Panc1 (cell line): ENCODE measurements around the gene HVCN1. TPM values are rescaled to one million over a fixed set of nuclear protein-coding genes. Genes with fewer than 3 reads are reported as not detected.

Experiments
- ATAC-seq: fragments of 200-7000 bp; cut with Tn5 transposase; 2 replicates; pipeline ENCODE4 v1.9.1; 2020; ENCODE audit warnings: mild to moderate bottlenecking, moderate library complexity
- BruUV-seq: library from RNA; stranded (reverse); fragments of 400-500 nt; replicated peaks from 2 replicates; lab custom pipeline; 2021; lab: Mats Ljungman, UMichigan
- CTCF ChIA-PET: fragments of 300-600 bp; sonication (Branson Sonifier 250); formaldehyde crosslinking; loops from one replicate; lab custom pipeline; 2022; ENCODE audit warnings: antibody characterized with exemption; lab: Charles Lee
- POLR2A ChIA-PET: fragments of 300-600 bp; sonication (Branson Sonifier 250); formaldehyde crosslinking; loops from one replicate; lab custom pipeline; 2022; ENCODE audit warnings: antibody characterized with exemption; lab: Charles Lee
- DNase-seq: peaks from one replicate; pipeline ENCODE4 v3.0.0-alpha.2; 2010; ENCODE audit warnings: low read depth, low spot score
- H3K27ac ChIP-seq: 2 replicates; pipeline ENCODE4 v1.5.1; 2011; ENCODE audit warnings: mild to moderate bottlenecking, low read length, inconsistent platforms
- H3K27me3 ChIP-seq: fragments of 200-500 bp; sonication (Bioruptor generic); 2 replicates; pipeline ENCODE4 v1.6.0; 2014; ENCODE audit warnings: low read length, inconsistent platforms; ENCODE audit not compliant: control insufficient read depth, insufficient read depth
- H3K36me3 ChIP-seq: fragments of 200-500 bp; sonication (Bioruptor generic); 2 replicates; pipeline ENCODE4 v1.5.1; 2014; ENCODE audit warnings: inconsistent platforms, mild to moderate bottlenecking, low read length, moderate library complexity; ENCODE audit not compliant: control insufficient read depth, insufficient read depth
- H3K4me1 ChIP-seq: 2 replicates; pipeline ENCODE4 v1.5.1; 2011; ENCODE audit warnings: inconsistent platforms, mild to moderate bottlenecking, low read length, moderate library complexity; ENCODE audit not compliant: control insufficient read depth, insufficient read depth
- H3K4me3 ChIP-seq, 2 experiments: 2 replicates each; pipeline ENCODE4 v1.5.1; 2011 to 2012; ENCODE audit warnings: low read depth in 2 of 2, low read length in 2 of 2, mild to moderate bottlenecking in 2 of 2, inconsistent platforms in 1 of 2, moderate library complexity in 1 of 2
- H3K9me3 ChIP-seq: fragments of 200-500 bp; sonication (Bioruptor generic); 2 replicates; pipeline ENCODE4 v1.5.1; 2014; ENCODE audit warnings: low read depth, mild to moderate bottlenecking, inconsistent platforms, low read length, moderate library complexity; ENCODE audit not compliant: control insufficient read depth, insufficient read depth
- CTCF ChIP-seq: fragments of 450-650 bp; IDR thresholded peaks from 2 replicates; pipeline ENCODE4 v1.5.1; 2017; ENCODE audit warnings: mild to moderate bottlenecking
- POLR2AphosphoS5 ChIP-seq: IDR thresholded peaks from 2 replicates; pipeline ENCODE4 v1.6.1; 2012; ENCODE audit warnings: mild to moderate bottlenecking, low read depth, low read length, moderate library complexity
- REST ChIP-seq, 2 experiments: IDR thresholded peaks; 2 replicates each; pipeline ENCODE4 v1.6.1; 2011 to 2012; ENCODE audit warnings: low read depth in 2 of 2, control low read depth in 1 of 2, low read length in 1 of 2, mild to moderate bottlenecking in 1 of 2, moderate library complexity in 1 of 2; ENCODE audit not compliant: insufficient read depth in 1 of 2
- SIN3A ChIP-seq: IDR thresholded peaks from 2 replicates; pipeline ENCODE4 v1.6.1; 2012; ENCODE audit warnings: low read depth, mild to moderate bottlenecking, low read length, moderate library complexity, borderline replicate concordance; ENCODE audit not compliant: insufficient read depth
- TCF7L2 ChIP-seq: IDR thresholded peaks from 2 replicates; pipeline ENCODE4 v1.6.1; 2011; ENCODE audit warnings: mild to moderate bottlenecking, low read depth, low read length, inconsistent platforms
- in situ Hi-C: cut with HindIII; loops from 2 replicates; pipeline ENCODE4 v1.10.0; 2016; ENCODE audit warnings: low sequenced_read_pairs, low pct_unique_long_range_greater_than_20kb
- intact Hi-C: fragments of 100-400 bp; cut with micrococcal nuclease; formaldehyde crosslinking; loops from one replicate; pipeline ENCODE4 v1.10.0; 2022; ENCODE audit not compliant: unreplicated experiment
- total RNA-seq: library from RNA; stranded (reverse); gene quantifications from one replicate; pipeline ENCODE4 v1.2.1, GENCODE V29; 2021; ENCODE audit not compliant: unreplicated experiment

HVCN1 gene
- total RNA-seq, 1 experiment from 2014 or later = 0.87 TPM

DNA sequence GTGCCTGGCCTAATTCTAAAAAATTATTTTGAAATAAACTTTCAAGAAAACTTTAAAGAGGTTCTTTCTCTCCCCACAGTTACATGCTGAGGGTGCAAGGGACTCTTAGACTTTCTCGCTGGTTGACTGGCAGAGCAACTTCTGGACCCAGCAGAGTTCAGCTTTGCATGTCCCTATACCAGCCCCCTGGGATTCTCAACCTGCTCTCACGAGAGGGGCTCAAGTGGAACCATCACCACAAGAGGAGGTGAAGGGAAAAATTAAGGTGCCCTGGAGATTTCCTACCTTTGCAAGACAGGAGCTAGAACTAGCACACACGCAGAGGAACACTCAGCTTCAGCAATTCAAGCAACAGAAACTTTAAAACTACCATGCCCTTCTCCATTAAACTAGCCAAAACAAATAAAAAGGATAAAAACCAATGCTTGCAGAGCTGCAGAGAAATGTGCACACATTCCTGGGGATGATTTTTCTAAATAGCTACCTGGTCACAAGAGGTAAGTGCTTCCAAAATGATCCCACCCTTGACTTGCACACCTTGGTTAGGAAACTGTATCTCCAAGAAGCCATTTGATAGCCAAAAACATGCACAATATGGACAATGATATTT lies 2.5 kb downstream of the HVCN1 start:
- no peak for TF ChIP-seq CTCF
- no peak for TF ChIP-seq TCF7L2
- TF ChIP-seq REST (IDR thresholded peaks at IDR 0.05; ENCODE audit: insufficient read depth in 1 of 2, low read depth in 2 of 2, low read length in 1 of 2) = no peak
- no peak for TF ChIP-seq SIN3A
- TF ChIP-seq POLR2AphosphoS5 = no peak
- POLR2A ChIA-PET = no interaction called here
- DNase-seq (no peak), ATAC-seq (no peak)
- Histone ChIP-seq H3K27me3 (peaks cover 4% of the 10 kb centered on the region), H3K9me3 (no peaks in the 10 kb centered on the region), H3K4me3 (no peak overlapping the region), H3K27ac (no peak overlapping the region), H3K36me3 (no peaks in the 10 kb centered on the region), H3K4me1 (no peaks in the 10 kb centered on the region; the same call in 1 of the 2 replicates)
- intact Hi-C loops = no loop called here
- CTCF ChIA-PET = no interaction called here
- in situ Hi-C loops = no loop called here
- no TSS peak for BruUV-seq

GRCh38 chr12:110684312-110684836 lies 4.5 kb downstream of the HVCN1 start:
- Histone ChIP-seq H3K27ac (no peak overlapping the region), H3K36me3 (no peaks in the 10 kb centered on the region), H3K4me3 (no peak overlapping the region), H3K27me3 (peaks cover 4% of the 10 kb centered on the region), H3K4me1 (no peaks in the 10 kb centered on the region; the same call in 1 of the 2 replicates), H3K9me3 (no peaks in the 10 kb centered on the region)
- ChIA-PET CTCF (no interaction called here), POLR2A (no interaction called here)
- no TSS peak for BruUV-seq
- intact Hi-C loops (no loop called here), in situ Hi-C loops (no loop called here)
- DNase-seq (no peak), ATAC-seq (no peak)
- TF ChIP-seq TCF7L2 (no peak), POLR2AphosphoS5 (no peak), CTCF (no peak), REST (IDR thresholded peaks at IDR 0.05; ENCODE audit: insufficient read depth in 1 of 2, low read depth in 2 of 2, low read length in 1 of 2) (no peak), SIN3A (no peak)
